GM08714 (cell line): ENCODE measurements around the gene NCAM1.
"Not testable (repeated sequence)": the region's sequence is repeated elsewhere in the genome, so short reads cannot be mapped to it uniquely, and the experiment has no call there.

ENCODE experiments used
- H3K4me3 ChIP-seq: fragments of 200-500 bp; sonication (Bioruptor generic); 2 replicates; pipeline ENCODE4 v1.5.1; 2014; ENCODE audit warnings: mild to moderate bottlenecking, low read length, inconsistent platforms
- ZNF274 ChIP-seq: IDR thresholded peaks from 2 replicates; pipeline ENCODE4 v1.6.1; 2012; ENCODE audit warnings: mild to moderate bottlenecking, low read depth, low read length

The NCAM1 gene

DNA sequence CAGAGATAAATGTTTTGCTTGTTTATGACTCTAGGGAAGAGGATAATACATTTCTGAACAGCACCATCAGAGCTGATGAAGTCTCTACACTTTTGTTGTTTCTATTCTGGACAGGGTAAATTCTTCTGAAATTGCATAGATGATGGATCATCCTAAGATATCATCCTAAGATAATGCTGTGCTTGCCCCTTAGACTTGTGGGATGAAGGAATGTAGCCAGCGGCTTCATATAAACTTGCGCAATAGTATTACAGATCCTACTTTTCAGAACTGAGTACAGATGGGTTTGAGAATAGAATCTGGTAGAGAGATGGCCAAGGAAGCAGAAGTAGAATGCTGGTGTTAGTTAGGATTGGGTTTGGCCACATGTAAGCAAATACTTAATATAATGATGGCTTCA is 61.0 kb downstream of the NCAM1 start:
- TF ChIP-seq ZNF274 = no peak
- H3K4me3 ChIP-seq = no peak overlapping the region

DNA sequence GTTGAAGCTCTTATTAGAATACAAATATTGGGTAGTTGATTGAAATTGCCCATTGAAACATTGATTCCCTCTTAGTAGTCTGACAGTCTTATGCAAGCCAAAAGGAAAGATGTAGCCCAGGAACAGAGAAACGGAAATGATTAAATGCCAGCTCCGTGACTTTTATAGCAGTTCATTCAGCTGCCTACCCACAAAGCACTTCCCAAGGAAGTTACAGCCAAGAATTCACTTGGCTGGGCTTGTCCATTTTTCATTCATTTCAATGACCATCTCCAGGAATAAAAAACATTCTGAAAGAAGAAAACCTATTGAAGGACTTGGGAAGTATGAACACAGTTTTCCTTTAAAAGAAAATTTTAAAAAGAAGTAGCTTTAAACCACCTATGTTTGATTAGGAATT is 62.0 kb downstream of the NCAM1 start:
- no peak for TF ChIP-seq ZNF274
- no peak overlapping the region for H3K4me3 ChIP-seq

DNA sequence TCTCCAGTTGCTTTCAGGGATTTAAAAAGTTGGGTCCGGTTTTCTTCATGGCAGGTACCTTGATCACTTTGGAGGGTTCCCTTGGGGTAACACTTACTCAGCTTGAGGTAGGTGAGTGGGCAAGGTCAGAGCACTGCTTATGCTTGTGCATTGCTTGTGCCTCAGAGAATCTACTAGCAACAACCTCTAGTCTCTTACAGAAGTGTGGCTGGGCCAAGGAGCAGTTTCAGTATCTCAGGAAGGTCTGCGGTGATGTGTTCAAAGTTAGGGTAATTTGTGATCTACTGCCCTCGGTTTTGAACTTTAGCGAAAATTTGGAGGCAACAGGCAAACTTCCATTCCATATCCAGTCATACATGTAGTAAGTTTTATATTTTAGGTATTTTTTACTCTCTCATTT is 62.8 kb downstream of the NCAM1 start:
- H3K4me3 ChIP-seq = no peak overlapping the region
- no peak for TF ChIP-seq ZNF274

DNA sequence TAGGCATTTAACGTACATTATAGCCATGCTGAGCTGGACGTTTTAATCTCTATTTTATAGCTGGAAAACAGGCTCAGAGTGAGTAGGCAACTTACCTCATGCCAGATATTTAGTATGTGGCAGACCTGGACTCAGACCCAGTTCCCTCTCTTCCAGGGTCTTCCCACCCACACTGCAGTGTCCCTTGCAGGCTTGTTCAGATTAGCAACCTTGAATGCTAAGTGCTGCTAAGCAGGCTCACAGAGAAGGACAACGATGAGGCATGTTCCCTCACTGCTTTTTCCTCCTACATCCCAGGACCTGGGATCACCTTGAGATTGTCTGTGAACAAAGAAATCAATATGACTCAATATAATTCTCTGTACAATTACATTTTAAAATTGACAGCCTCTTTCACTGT is 65.6 kb downstream of the NCAM1 start:
- no peak for TF ChIP-seq ZNF274

DNA sequence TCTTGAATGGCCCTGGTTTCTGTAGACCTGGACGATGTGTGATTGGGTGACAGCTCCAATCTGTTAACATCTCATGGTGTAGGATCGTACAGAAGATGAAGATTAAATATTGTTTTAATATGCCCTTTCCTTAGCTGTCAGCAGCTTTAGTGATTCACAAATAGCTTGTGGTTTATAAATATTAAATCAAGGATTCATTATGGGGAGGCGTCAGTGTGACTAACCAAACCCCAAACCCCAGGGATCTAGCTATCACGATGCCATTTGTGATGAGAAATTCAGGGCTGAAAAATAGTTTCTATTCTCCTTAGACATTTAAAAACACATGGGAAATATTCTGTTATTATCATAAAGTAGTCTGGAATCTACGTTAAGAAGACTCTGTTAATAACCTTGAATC is 73.4 kb downstream of the NCAM1 start:
- TF ChIP-seq ZNF274 = no peak
- H3K4me3 ChIP-seq = no peak overlapping the region

More for the DNA sequence above, 65.6 kb downstream of the NCAM1 start:
- no peak overlapping the region for H3K4me3 ChIP-seq

DNA sequence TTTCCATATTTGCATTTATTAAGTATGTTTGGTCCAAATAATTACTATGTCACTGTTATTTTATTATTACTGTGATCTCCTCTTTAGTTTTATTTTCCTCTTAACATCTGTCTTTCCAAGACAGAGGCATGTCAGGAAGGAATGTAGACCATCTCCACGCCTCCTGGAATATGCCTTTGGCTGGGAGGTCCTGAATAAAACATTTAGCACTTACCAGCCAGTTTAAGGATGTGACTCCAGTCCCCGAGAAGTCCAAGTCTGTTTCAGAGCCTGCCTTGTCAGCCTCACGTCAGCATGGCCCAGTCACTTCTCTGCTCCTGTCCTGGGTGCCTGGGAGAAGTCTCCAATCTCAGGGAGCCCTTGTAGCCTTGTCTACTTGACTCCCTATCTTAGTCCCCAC is 74.5 kb downstream of the NCAM1 start:
- TF ChIP-seq ZNF274 = no peak
- no peak overlapping the region for H3K4me3 ChIP-seq

DNA sequence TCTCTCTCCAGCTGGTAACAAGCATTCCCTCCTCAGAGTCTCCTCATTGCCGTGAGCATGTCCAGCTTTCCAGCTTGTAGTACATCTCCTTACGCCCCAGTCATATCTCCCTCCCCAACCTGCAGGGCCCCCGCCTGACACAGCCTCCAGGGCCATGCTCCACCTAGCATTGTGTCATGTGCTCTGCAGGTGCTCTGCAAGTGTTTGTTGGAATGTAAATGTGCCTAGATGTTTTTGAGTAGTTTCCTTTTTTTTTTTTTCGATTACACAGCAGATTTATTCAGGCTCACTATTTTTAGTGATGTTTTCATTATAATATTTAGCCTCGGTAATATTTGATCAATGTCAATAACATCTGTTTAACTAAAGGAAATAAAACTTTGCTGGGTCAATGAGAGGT is 82.5 kb downstream of the NCAM1 start:
- no peak overlapping the region for H3K4me3 ChIP-seq
- TF ChIP-seq ZNF274 = no peak

DNA sequence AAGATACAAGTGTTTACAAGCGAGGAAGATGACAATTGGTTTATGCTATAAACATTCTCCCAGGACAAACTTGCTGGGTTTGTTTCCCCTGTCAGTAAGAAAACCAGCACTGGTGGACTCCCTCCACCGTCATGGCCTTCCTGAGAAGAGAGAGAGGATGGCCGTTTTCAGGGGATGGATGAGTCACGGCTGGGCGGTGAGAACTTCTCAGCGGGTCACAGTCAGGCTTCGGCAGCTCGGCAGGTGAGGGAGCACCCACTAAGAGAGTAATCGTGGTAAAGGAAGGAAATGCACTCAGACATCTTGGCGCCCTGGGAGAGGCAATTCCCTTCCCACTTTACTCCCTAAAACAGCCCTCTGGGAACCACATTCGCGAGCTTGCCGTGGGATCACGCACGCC is 83.9 kb downstream of the NCAM1 start:
- TF ChIP-seq ZNF274 = no peak
- no peak overlapping the region for H3K4me3 ChIP-seq

DNA sequence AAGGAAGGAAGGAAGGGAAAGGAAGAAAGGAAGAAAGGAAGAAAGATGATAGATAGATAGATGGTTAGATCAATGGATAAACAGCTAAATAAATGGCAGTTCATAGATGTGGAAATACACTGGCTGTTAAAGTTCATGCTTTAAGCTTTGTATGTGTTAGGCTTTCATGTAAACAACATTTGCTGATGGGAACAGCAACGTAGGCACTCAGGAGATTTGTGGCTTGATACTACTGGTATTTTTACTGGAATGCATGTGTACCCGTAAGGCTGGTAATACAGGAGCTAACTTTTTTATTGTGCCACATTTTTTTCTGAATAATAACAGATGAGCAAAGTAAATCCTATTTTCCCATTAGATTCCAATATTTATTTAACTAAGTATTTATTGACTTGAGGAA is 85.6 kb downstream of the NCAM1 start:
- H3K4me3 ChIP-seq = no peak overlapping the region
- TF ChIP-seq ZNF274 = no peak

DNA sequence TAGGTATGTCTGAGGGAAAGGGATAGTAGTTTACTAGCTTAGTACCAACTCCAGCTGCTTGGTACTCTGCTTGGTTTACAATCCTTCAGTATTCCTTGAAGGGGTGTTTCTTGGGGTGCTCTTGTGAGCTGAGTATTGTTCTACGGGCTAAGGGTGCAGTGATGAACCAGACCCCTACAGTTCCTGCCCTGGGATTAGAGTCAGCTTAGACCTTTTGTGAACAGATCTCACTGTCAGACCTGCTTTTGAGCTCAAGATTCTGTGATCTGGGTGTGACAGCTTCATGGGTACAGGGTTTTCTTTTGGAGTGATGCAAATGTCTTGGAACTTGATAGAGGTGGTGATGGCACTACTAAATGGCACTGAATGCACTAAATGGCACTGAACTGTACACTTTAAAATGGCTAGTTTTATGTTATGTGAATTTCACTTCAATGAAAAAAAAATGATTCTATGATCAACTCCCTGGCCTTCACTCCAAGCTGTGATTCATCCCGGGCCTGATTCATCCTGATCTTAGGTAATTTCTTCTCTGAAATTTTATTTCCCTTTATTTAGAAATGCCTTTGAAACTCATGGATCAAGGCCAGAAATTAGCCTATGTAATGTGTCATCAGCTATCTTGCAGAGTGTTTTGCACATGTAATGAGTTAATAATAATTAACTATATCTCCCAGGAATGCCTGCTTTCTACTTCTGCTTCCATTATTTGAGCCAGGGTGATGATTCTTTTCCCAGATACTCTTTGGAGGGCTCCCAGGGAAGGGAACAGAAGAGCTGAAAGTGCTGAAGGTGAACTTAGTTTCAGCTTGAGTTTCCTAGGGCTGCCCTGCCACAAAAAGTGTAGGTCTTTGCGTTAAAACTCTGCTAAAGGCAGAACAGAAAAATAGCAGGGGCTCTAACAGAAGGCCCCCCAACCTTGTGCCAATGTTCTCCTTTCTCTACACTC is 87.9 kb downstream of the NCAM1 start:
- H3K4me3 ChIP-seq = no peak overlapping the region
- no peak for TF ChIP-seq ZNF274

DNA sequence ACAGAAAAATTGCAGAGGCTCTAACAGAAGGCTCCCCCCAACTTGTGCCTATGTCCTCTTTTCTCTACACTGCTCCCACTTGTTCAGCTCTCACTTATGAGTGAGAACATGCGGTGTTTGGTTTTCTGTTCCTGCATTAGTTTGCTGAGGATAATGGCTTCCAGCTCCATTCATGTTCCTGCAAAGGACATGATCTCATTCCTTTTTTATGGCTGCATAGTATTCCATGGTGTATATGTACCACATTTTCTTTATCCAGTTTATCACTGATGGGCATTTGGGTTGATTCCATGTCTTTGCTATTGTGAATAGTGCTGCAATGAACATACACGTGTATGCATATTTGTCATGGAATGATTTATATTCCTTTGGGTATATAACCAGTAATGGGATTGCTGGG is 91.8 kb downstream of the NCAM1 start:
- not testable (repeated sequence) for H3K4me3 ChIP-seq

DNA sequence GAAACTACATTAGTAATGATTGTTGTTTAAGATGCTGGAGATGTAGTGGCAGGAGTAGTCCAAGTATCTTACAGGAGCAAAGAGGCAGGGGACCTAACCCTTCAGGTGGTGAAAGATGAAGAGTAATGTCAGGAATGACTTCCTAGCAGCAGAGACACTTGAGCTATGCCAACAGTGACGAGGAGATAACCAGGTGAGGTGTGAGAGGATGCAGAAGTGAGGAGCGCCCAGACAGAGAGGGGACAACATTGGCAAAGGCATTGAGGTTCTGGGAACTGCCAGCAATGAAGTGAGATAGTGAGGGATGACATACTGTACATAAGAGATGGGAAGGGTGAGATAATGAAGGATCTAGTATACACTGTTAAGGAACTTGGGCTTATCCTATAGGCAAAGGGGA is 95.8 kb downstream of the NCAM1 start:
- no peak overlapping the region for H3K4me3 ChIP-seq
- TF ChIP-seq ZNF274 = no peak

DNA sequence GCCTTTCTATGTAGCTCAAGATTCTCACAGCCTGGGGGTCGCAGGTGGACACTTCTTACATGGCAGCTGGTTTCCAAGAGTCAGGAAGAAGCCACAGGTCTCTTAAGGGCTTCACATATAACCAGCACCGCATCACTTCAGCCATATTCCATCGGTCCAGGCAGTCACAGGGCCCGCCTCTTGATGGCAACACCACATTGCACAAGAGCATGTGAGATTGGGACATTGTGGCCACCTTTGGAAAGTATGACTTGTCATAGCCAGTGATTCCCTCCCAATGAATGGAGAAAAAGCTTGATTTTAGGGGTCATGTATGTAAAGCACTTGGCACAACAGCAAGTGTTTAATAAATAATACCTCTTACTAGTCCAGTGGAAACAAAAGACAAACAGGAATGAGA is 98.3 kb downstream of the NCAM1 start:
- H3K4me3 ChIP-seq = no peak overlapping the region
- TF ChIP-seq ZNF274 = no peak

DNA sequence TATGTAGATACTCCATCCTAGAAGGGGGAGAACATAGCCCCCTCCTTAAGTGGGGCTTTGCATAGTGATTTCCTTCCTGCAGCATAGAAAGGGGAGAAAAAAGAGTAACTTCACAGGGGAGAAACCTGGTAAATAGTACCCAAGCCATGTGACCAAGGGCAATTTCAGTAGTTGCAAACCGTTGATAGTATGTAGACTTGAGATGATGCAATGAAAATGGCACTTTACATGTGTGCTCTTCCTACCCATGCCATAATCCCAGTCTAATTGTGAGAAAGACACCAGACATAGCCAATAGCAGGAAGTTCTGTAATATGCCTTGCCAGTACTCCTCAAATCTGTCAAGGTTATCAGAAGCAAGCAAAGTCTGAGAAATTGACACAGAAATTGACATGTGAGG is 104.1 kb downstream of the NCAM1 start:
- no peak overlapping the region for H3K4me3 ChIP-seq
- no peak for TF ChIP-seq ZNF274

DNA sequence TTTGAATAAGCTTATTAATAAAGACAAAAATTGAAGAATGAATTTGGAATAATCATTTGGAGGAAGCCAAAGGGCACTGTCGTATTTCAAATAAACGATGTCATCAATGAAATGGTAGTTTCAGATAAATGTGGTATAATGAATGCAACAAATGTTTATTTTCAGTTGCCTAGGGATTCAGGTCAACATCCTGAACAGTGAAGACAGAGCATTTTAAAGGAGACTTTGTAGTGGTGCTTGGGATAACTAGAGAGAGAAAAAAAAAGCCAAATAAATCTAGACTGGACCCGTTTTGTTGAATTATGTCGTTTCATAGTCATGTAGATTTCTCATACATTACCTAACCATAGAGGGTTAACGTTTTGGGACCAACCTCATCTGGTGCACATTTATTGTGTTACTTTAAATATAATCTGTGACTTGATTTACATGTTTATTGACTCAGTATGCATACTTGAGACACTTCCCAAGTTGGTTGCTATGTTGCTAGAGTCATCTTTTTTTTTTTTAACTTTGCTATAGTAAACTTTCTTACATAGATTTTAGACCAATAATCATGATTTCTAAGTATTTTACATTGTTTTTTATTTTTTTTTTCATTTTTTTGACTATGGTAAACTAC is 111.1 kb downstream of the NCAM1 start:
- TF ChIP-seq ZNF274 = no peak
- no peak overlapping the region for H3K4me3 ChIP-seq
